Mucosa of descending colon (tissue), 3 donors: ENCODE results near the gene ADARB1. TPM values are rescaled to one million over a fixed set of nuclear protein-coding genes. Genes with fewer than 3 reads are reported as not detected.

Source experiments
- ATAC-seq: fragments of 200-7000 bp; cut with Tn5 transposase; one replicate; pipeline ENCODE4 v1.9.1; 2020; ENCODE audit warnings: mild to moderate bottlenecking, moderate library complexity
- DNase-seq, 3 donors: peaks; one replicate each; pipeline ENCODE4 v3.0.0-alpha.2; 2020
- H3K36me3 ChIP-seq: fragments of 200-600 bp; one replicate; pipeline ENCODE4 v1.8.0; 2021; ENCODE audit warnings: low read depth, mild to moderate bottlenecking
- H3K4me1 ChIP-seq: fragments of 200-600 bp; one replicate; pipeline ENCODE4 v1.8.0; 2021; ENCODE audit warnings: low read depth, mild to moderate bottlenecking
- H3K4me3 ChIP-seq: fragments of 200-600 bp; one replicate; pipeline ENCODE4 v1.8.0; 2021; ENCODE audit warnings: mild to moderate bottlenecking
- H3K9me3 ChIP-seq: fragments of 200-600 bp; one replicate; pipeline ENCODE4 v1.8.0; 2021; ENCODE audit warnings: mild to moderate bottlenecking
- intact Hi-C, 2 donors: fragments of 100-400 bp; cut with DNase I in 1 of 2; cut with micrococcal nuclease in 1 of 2; formaldehyde crosslinking; loops; one replicate each; pipeline versions ENCODE4 v1.11.0 to v1.11.1; 2022; cut with DNase I, micrococcal nuclease
- total RNA-seq, 3 donors: library from RNA; stranded (reverse); fragmentation: NEBNext Ultra II Directional in 2 of 3; extraction: Animal tissue kit (Norgen Biotek cat#: 25700) in 2 of 3; gene quantifications; one replicate each; pipeline versions ENCODE4 v1.2.1 to v1.2.4, GENCODE V29; 2021 to 2023
- TF ChIP-seq, protein P1 (sequence below): fragments of 200-600 bp; IDR thresholded peaks from one replicate; pipeline ENCODE4 v1.8.0; 2022; ENCODE audit warnings: antibody characterized with exemption, mild to moderate bottlenecking
- donor health status: DM: no; HTN: no; CAD: no; lungs with moderate emphysema.
- donor health status: DM: no; HTN: no; CAD: no.
- donor health status: DM: no; HTN: yes; CAD: no.

The ADARB1 gene
- total RNA-seq, 3 donors from 2014 or later: 5.4 to 91.2 (median 8.8) TPM

DNA sequence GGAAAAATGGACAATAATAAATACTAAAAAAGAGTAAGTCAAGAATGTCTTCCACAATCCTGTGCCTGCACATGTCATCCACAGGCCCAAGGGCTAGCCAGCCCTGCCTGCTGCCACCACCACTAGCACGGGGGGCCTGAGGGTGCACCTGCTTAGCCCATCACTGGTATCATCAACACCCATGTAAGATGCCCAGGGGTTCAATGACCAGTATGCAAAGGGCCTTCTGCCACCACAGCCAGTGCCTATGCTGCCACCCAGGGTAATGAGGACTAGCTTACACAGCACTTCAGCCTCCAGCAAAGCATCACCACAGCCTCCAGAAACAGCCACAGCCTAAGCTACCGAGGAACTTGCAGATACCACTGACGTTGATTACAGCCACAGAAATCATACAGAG lies 167.0 kb downstream of the ADARB1 start:
- no peak for DNase-seq
- TF ChIP-seq, protein P1, sequence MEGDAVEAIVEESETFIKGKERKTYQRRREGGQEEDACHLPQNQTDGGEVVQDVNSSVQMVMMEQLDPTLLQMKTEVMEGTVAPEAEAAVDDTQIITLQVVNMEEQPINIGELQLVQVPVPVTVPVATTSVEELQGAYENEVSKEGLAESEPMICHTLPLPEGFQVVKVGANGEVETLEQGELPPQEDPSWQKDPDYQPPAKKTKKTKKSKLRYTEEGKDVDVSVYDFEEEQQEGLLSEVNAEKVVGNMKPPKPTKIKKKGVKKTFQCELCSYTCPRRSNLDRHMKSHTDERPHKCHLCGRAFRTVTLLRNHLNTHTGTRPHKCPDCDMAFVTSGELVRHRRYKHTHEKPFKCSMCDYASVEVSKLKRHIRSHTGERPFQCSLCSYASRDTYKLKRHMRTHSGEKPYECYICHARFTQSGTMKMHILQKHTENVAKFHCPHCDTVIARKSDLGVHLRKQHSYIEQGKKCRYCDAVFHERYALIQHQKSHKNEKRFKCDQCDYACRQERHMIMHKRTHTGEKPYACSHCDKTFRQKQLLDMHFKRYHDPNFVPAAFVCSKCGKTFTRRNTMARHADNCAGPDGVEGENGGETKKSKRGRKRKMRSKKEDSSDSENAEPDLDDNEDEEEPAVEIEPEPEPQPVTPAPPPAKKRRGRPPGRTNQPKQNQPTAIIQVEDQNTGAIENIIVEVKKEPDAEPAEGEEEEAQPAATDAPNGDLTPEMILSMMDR: no peak
- intact Hi-C loops: loop anchor here in 1 of 2 donors (10.0 kb wide), 1 partner anchor 47 kb away; no protein-coding TSS in a partner anchor
- ATAC-seq: no peak
- peaks cover 21% of the 10 kb centered on the region for H3K9me3 ChIP-seq
- no peak overlapping the region for H3K4me3 ChIP-seq
- H3K4me1 ChIP-seq: no peaks in the 10 kb centered on the region
- H3K36me3 ChIP-seq: no peaks in the 10 kb centered on the region

DNA sequence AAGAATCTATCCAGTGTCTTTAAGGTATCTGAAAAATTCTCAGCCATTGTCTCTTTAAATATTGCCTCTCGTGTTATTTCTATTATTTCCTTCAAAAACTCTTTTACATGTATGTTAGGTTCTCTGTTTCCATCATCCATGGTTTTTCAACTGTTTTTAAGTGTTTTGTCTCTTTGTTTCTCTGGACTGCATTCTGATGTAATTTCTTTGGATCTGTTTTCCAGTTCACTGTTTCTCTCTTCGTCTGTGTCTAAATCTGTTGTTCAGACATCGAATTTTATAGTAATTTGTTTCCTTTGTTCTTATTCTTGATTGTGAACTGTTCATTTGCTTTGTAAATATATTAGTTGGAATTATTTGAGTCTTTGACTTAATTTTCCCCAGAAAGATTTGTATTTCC lies 169.2 kb downstream of the ADARB1 start:
- intact Hi-C loops: loop anchor here in 1 of 2 donors (10.0 kb wide), 1 partner anchor 49 kb away; no protein-coding TSS in a partner anchor
- Histone ChIP-seq H3K4me3 (no peak overlapping the region), H3K9me3 (peaks cover 21% of the 10 kb centered on the region), H3K4me1 (no peaks in the 10 kb centered on the region), H3K36me3 (no peaks in the 10 kb centered on the region)
- ATAC-seq (no peak), DNase-seq (no peak)
- TF ChIP-seq, protein P1: no peak

GRCh38 chr21:45244799-45245340 lies 170.5 kb downstream of the ADARB1 start:
- ATAC-seq (no peak), DNase-seq (no peak)
- intact Hi-C loops: loop anchor here in 1 of 2 donors (10.0 kb wide), 1 partner anchor 50 kb away; no protein-coding TSS in a partner anchor
- H3K4me1 ChIP-seq: no peaks in the 10 kb centered on the region
- peaks cover 21% of the 10 kb centered on the region for H3K9me3 ChIP-seq
- no peaks in the 10 kb centered on the region for H3K36me3 ChIP-seq
- no peak overlapping the region for H3K4me3 ChIP-seq
- TF ChIP-seq, protein P1: no peak

DNA sequence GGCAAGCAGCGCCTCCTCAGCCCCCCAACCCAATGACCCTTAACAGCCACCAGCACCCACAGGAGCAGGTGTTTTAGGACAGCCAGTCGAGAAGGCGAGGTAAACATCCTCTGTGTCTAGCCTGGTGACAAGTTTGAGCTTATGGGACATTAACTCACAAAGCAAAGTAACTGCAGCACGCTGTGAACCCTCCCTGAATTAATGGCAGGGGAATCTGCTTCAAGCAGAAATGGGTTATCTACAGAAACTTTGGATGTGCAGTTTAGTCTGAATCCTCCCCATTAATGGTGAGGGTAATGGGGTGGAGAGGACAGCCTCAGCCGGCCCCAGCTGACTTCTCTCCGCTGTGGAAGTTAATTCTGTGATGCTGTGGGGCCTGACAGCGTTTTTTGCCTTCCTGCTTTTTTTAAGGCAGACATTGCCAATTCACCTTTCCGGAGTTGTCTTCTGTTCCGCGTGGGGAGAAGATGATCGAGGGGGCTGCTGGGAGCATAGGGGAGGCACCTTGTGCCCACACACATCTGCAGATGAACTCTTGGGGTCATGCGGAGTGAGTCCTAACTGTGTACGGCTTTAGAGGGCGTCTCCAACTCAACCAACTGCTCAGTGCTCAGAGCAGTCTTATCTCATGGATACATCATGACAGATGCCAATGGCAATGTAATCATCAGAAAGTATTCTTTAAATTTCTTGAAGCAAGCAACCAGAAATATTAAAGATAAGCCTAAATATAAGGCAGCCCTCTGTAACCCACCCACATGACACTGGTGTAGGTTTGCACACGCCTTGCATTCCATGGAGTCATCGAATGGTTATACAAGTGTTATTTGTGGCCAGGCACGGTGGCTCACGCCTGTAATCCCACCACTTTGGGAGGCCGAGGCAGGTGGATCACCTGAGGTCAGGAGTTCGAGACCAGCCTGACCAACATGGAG lies 172.3 kb downstream of the ADARB1 start:
- no peak for ATAC-seq
- Histone ChIP-seq H3K9me3 (peaks cover 21% of the 10 kb centered on the region), H3K4me1 (no peaks in the 10 kb centered on the region), H3K36me3 (no peaks in the 10 kb centered on the region), H3K4me3 (no peak overlapping the region)
- TF ChIP-seq, protein P1: no peak
- DNase-seq: no peak
- intact Hi-C loops: loop anchor here in 1 of 2 donors (10.0 kb wide), 1 partner anchor 52 kb away; no protein-coding TSS in a partner anchor

- DNase-seq (no peak), ATAC-seq (no peak)
- H3K4me3 ChIP-seq: no peak overlapping the region
- intact Hi-C loops: loop anchor here in 1 of 2 donors (10.0 kb wide), 1 partner anchor 54 kb away; no protein-coding TSS in a partner anchor
- TF ChIP-seq, protein P1: no peak
- no peaks in the 10 kb centered on the region for H3K36me3 ChIP-seq
- no peaks in the 10 kb centered on the region for H3K4me1 ChIP-seq
- peaks cover 8% of the 10 kb centered on the region for H3K9me3 ChIP-seq
Observed at GRCh38 chr21:45248301-45248892, 174.0 kb downstream of the ADARB1 start.
